Activated CD4-positive, alpha-beta T cell treated with anti-CD3 and anti-CD28 coated beads for 36 hours (primary cell): Measurements from ENCODE around the gene PDGFC. TPM values are rescaled to one million over a fixed set of nuclear protein-coding genes. Genes with fewer than 3 reads are reported as not detected.
A peak's percentile ranks its signal among the peaks of the same experiment; 100 is the strongest.

Source experiments
- ATAC-seq: fragments of 200-7000 bp; cut with Tn5 transposase; one replicate; pipeline ENCODE4 v1.10.0; 2021; ENCODE audit warnings: mild to moderate bottlenecking, moderate library complexity
- CTCF ChIA-PET: fragments of 350-600 bp; sonication (Branson Sonifier 250); formaldehyde crosslinking; loops from one replicate; lab custom pipeline; 2021; ENCODE audit warnings: antibody characterized with exemption; lab: Charles Lee
- POLR2A ChIA-PET: fragments of 350-600 bp; sonication (Branson Sonifier 250); formaldehyde crosslinking; loops from one replicate; lab custom pipeline; 2021; ENCODE audit warnings: antibody characterized with exemption, inconsistent platforms; lab: Charles Lee
- DNase-seq: peaks from one replicate; pipeline ENCODE4 v3.0.0-alpha.2; 2020
- H3K27ac Mint-ChIP-seq: one replicate; pipeline ENCODE4 v1.8.0; 2021; ENCODE audit warnings: mixed read lengths
- H3K27me3 Mint-ChIP-seq: one replicate; pipeline ENCODE4 v1.8.0; 2021; ENCODE audit warnings: mixed read lengths
- H3K36me3 Mint-ChIP-seq: one replicate; pipeline ENCODE4 v1.8.0; 2021; ENCODE audit warnings: low read depth, mixed read lengths
- H3K4me1 Mint-ChIP-seq: one replicate; pipeline ENCODE4 v1.8.0; 2021; ENCODE audit warnings: mixed read lengths
- H3K4me3 Mint-ChIP-seq: one replicate; pipeline ENCODE4 v1.8.0; 2021; ENCODE audit warnings: mild to moderate bottlenecking, moderate library complexity, mixed read lengths
- H3K9me3 Mint-ChIP-seq: one replicate; pipeline ENCODE4 v1.8.0; 2021; ENCODE audit warnings: low read depth, mixed read lengths
- intact Hi-C, 2 experiments: fragments of 100-400 bp; cut with DNase I in 1 of 2; cut with micrococcal nuclease in 1 of 2; formaldehyde crosslinking; loops; one replicate each; pipeline versions ENCODE4 v1.14.2 to v1.15.1; 2022 to 2024; cut with DNase I, micrococcal nuclease
- total RNA-seq, 2 experiments: library from RNA; stranded (reverse); gene quantifications; one replicate each; pipeline ENCODE4 v1.2.3, GENCODE V29; 2021

Gene PDGFC, protein sequence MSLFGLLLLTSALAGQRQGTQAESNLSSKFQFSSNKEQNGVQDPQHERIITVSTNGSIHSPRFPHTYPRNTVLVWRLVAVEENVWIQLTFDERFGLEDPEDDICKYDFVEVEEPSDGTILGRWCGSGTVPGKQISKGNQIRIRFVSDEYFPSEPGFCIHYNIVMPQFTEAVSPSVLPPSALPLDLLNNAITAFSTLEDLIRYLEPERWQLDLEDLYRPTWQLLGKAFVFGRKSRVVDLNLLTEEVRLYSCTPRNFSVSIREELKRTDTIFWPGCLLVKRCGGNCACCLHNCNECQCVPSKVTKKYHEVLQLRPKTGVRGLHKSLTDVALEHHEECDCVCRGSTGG
- total RNA-seq: not detected

DNA sequence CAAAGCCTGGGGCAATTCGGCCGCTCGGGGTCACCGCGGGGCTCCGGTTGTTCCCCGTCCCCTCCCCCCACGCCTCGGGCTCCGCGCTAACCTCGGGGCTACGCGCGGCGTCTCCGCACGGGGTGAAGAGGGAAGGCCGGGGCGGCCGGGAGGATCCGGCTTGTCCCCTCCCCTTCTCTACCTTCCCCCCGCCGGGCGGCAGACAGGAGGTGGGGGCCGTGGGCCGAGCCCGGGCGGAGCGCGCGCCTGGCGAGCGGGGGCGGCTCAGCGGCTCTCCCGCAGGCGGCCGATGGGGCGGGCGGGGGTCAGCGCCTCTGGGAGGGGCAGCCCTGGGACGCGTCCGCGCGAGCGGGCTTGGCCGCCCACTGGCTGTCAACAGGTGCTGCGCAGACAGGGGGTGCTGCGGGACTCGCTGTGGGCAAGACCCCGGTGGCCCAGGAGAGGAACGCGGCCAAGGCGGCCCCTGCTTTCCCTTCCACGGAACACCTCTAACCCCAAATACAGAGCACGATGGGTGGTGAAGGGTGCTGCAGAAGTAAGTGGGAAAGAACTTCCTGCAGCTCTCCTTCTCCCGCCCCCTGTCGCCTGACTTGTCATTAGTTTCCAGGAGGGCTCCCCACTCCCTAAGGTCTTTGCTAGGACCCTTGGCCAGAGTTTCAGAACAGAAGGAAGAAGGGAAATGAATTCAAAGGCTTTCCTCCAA, at the start of gene PDGFC:
PDGFC (minus strand) TSS at position 124 of the 703 bp plus-strand sequence. CDS start 896 bp downstream, outside the sequence.
- intact Hi-C loops: no loop called here
- ATAC-seq: peak; percentile 60
- Mint-ChIP-seq H3K4me1 (peaks cover 6% of the 10 kb centered on the region), H3K36me3 (no peaks in the 10 kb centered on the region), H3K27ac (no peak within 1 kb of the TSS), H3K9me3 (peaks cover 4% of the 10 kb centered on the region), H3K4me3 (peak within 1 kb of the TSS; percentile 23), H3K27me3 (peaks cover 56% of the 10 kb centered on the region)
- POLR2A ChIA-PET: no interaction called here
- peak; percentile 32 for DNase-seq
- CTCF ChIA-PET: interaction anchor here (1.4 kb wide), 1 partner anchor 8 kb away, joined by 3 read pairs; no protein-coding TSS in a partner anchor

DNA sequence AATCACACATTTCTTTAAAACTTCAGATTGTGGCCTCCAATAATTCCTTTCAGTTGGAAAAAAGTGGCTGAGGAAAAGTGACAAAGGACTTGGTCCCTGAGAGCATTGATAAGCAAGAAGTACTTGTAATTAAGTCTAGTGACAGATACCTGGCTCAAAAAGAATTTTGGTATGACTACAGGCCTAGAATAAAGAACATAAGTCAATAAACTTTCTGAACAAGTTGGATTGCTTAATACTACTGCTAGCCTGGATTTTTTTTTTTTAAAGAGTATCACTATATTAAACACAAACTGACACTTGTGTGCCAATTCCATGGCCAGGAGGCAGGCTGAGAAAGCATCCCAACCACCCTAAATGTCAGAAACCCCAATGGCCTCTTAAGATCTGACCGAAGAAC, 49.3 kb upstream of the PDGFC start:
- peaks cover 2% of the 10 kb centered on the region for H3K27me3 Mint-ChIP-seq
- ChIA-PET POLR2A (no interaction called here), CTCF (no interaction called here)
- H3K4me3 Mint-ChIP-seq: no peak overlapping the region
- intact Hi-C loops: no loop called here
- no peaks in the 10 kb centered on the region for H3K9me3 Mint-ChIP-seq
- no peak overlapping the region for H3K27ac Mint-ChIP-seq
- DNase-seq: no peak
- H3K36me3 Mint-ChIP-seq: no peaks in the 10 kb centered on the region
- no peak for ATAC-seq
- H3K4me1 Mint-ChIP-seq: no peaks in the 10 kb centered on the region

DNA sequence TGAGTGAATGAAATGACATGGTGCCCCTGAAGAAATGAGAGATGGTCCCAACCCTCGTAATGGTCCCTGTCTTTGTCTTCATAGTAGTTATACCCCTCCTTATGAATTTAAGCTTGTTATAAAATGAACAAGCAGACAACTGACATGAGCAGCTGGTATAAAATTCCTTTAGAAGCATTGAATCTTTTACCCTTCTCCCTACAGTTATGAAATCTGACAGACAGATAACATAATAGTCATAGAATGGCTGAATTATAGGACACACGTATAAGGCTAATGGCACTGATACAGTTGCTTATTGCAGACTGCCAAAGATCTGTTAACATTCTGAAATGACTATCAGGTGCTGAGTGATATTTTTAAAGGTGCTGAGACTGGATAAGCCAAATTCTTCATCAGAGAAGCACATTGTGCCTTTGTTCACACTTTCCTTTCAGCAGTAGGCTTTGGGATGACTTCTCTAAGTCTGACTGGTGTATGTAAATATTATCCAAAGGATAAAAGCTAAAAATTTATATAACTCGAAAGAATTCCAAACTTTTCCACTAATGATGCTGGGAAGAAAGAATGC, 47.4 kb upstream of the PDGFC start:
- no peaks in the 10 kb centered on the region for H3K4me1 Mint-ChIP-seq
- ATAC-seq: no peak
- ChIA-PET CTCF (no interaction called here), POLR2A (no interaction called here)
- no peak for DNase-seq
- H3K27me3 Mint-ChIP-seq: peaks cover 2% of the 10 kb centered on the region
- H3K9me3 Mint-ChIP-seq: no peaks in the 10 kb centered on the region
- H3K4me3 Mint-ChIP-seq: no peak overlapping the region
- intact Hi-C loops: no loop called here
- no peak overlapping the region for H3K27ac Mint-ChIP-seq
- H3K36me3 Mint-ChIP-seq: no peaks in the 10 kb centered on the region

DNA sequence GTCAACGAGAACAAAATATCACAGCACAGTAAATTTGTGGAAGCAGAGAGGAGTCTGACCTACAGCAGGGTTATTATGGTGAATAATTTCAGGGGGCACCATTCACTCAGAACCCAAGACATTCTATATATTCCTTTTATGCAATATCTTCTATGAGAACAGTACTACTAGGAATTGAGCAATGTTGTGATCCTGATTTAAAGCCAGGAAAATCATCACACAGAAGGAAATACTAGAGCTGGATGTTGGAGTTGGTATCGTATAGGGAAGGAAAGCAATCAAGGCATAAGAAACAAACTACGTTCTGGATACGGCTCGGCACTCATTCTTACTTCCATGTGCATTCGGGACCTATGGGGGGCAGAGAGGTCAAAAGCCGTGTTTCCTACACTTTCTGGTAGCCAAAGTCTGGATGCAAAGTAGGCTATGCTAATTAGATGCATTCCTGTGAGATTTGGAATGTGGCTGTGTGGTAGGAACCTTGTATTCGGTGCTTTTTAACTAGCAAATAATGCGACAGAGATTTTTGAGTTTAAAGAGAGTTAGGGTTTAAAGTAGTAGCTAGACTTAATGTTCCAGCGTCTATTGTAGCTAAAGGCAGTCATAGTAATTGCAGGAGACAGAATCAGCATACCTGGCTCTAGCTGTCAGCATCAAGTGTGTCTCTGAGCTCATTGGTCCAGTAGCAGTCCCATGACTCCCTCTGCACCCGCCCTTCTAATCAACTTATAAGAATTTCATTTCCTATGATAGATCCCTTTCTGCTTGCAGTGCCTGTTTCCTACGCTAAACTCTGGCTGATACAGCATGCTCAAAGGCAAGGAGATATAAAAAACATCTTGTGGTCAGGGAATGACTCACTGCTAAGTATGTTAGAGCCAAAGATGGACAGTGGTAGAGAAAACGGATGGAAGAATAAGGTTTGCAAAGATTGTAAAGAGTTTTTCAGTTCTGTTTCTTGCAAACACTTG, 43.3 kb upstream of the PDGFC start:
- CTCF ChIA-PET: no interaction called here
- no peaks in the 10 kb centered on the region for H3K9me3 Mint-ChIP-seq
- DNase-seq: no peak
- H3K27me3 Mint-ChIP-seq: no peaks in the 10 kb centered on the region
- POLR2A ChIA-PET: no interaction called here
- no peaks in the 10 kb centered on the region for H3K36me3 Mint-ChIP-seq
- ATAC-seq: no peak
- intact Hi-C loops: no loop called here
- no peak overlapping the region for H3K27ac Mint-ChIP-seq
- H3K4me3 Mint-ChIP-seq: no peak overlapping the region
- no peaks in the 10 kb centered on the region for H3K4me1 Mint-ChIP-seq

DNA sequence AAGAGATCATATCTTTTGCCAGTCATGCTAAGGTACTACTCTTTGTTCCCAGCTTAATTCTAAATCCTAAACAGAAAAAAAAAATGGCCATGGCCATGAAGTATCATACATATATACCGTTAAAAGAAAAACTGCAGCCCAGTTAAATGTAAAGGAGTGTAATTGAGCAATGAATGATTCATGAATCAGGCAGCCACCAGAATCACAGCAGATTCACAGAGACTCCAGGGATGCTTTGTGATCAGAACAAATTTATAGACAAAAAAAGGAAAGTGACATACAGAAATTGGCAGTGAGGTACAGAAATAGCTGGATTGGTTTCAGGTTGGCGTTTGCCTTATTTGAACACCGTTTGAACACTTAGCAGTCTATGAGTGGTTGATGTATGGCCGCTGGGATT, 42.1 kb upstream of the PDGFC start:
- ATAC-seq (no peak), DNase-seq (no peak)
- ChIA-PET POLR2A (interaction anchor here (0.7 kb wide), 1 partner anchor 45 kb away, joined by 3 read pairs; no protein-coding TSS in a partner anchor), CTCF (interaction anchor here (0.6 kb wide), 1 partner anchor 45 kb away, joined by 3 read pairs; no protein-coding TSS in a partner anchor)
- no peaks in the 10 kb centered on the region for H3K27me3 Mint-ChIP-seq
- intact Hi-C loops: no loop called here
- no peaks in the 10 kb centered on the region for H3K36me3 Mint-ChIP-seq
- no peak overlapping the region for H3K27ac Mint-ChIP-seq
- H3K4me1 Mint-ChIP-seq: no peaks in the 10 kb centered on the region
- H3K4me3 Mint-ChIP-seq: no peak overlapping the region
- H3K9me3 Mint-ChIP-seq: no peaks in the 10 kb centered on the region

DNA sequence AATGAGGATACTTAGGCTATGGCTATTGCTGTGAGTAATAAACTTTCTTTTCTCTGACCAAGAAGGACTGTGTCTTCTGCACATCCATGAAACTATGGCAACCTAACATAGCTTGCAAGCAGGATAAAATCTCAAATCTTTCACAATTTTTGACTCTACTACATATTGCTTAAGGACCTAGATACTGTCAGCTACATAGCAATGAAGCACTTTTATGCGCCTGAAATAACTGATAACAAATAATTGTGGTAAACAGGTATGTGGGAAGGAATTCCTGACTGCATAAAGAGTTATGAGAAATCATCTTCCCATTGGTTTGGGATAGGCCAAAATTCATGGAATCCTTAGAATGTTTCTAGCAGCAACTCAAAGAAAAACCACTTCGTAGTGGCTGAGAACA, 41.2 kb upstream of the PDGFC start:
- no peaks in the 10 kb centered on the region for H3K27me3 Mint-ChIP-seq

DNA sequence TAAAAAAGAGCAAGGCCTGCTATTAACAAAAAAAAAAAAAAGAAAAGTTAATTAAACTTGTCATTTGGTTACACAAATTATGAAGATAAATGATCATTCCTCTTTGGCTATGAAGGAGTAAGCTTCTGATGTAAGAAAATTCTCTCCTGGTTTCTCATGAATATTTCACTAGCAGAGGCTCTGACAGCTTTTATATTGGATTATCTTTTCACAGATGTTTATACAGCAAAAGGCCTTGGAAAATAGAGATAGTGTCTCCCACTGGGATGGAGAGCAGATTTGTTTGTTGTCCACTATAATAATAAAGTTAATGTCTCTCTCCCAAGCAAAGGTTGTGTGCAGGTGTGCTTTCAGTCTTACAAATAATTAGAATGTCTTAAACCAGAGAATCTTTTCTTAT, 40.7 kb upstream of the PDGFC start:
- H3K4me1 Mint-ChIP-seq: no peaks in the 10 kb centered on the region
- no peak overlapping the region for H3K27ac Mint-ChIP-seq
- ATAC-seq: no peak
- H3K36me3 Mint-ChIP-seq: no peaks in the 10 kb centered on the region
- CTCF ChIA-PET: interaction anchor here (0.6 kb wide), 1 partner anchor 76 kb away, joined by 3 read pairs; no protein-coding TSS in a partner anchor
- H3K4me3 Mint-ChIP-seq: no peak overlapping the region
- DNase-seq: no peak
- intact Hi-C loops: no loop called here
- H3K9me3 Mint-ChIP-seq: no peaks in the 10 kb centered on the region
- H3K27me3 Mint-ChIP-seq: no peaks in the 10 kb centered on the region
- POLR2A ChIA-PET: no interaction called here

More for the DNA sequence above, 41.2 kb upstream of the PDGFC start:
- Mint-ChIP-seq H3K4me3 (no peak overlapping the region), H3K9me3 (no peaks in the 10 kb centered on the region), H3K36me3 (no peaks in the 10 kb centered on the region), H3K27ac (no peak overlapping the region), H3K4me1 (no peaks in the 10 kb centered on the region)
- DNase-seq (no peak), ATAC-seq (no peak)
- ChIA-PET POLR2A (interaction anchor here (0.7 kb wide), 1 partner anchor 45 kb away, joined by 3 read pairs; no protein-coding TSS in a partner anchor), CTCF (interaction anchor here (0.6 kb wide), 2 partner anchors 76 to 140 kb away, joined by 3 read pairs; no protein-coding TSS in a partner anchor)
- intact Hi-C loops: no loop called here

DNA sequence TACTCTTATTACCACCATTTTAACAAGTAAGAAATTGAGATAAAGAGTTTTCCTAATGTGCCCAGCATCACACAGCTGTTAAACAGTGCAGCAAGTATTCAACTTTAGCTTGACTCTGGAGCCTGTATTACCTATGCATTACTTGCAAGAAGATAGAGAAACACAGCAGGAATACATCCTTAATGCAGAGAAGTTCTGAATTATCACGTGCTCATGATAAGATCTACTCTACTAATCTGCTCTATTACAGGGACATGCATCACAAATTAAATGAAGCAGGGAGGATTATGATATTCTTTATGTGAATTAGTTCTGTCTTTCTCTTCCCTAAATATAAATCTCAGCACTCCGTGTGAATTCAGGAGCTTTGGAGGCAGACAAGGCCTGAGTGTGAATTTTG, 39.0 kb upstream of the PDGFC start:
- intact Hi-C loops: no loop called here
- CTCF ChIA-PET: no interaction called here
- Mint-ChIP-seq H3K36me3 (no peaks in the 10 kb centered on the region), H3K27me3 (no peaks in the 10 kb centered on the region), H3K4me3 (no peak overlapping the region), H3K27ac (no peak overlapping the region), H3K9me3 (no peaks in the 10 kb centered on the region), H3K4me1 (no peaks in the 10 kb centered on the region)
- no peak for ATAC-seq
- no peak for DNase-seq
- POLR2A ChIA-PET: no interaction called here

DNA sequence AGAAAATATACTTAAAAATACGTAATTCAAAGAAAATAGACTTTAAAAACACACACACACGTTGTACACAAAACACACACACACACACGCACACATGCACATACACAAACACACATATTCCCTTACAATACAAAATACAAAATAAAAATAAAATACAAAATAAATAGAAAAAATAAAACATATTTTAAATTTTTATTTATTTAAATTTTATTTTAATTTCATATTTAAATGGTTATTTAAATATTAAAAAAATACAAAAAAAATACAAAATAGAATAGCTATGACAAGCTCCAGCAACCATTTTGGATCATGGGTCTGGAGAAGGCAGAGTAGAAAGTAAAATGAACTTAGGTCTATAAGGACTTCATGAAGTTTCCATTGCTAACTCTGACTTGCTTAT, 34.2 kb upstream of the PDGFC start:
- Mint-ChIP-seq H3K4me1 (no peaks in the 10 kb centered on the region), H3K9me3 (no peaks in the 10 kb centered on the region), H3K27ac (no peak overlapping the region), H3K36me3 (no peaks in the 10 kb centered on the region), H3K27me3 (no peaks in the 10 kb centered on the region), H3K4me3 (no peak overlapping the region)
- ChIA-PET CTCF (interaction anchor here (1.1 kb wide), 1 partner anchor 29 kb away, joined by 3 read pairs; no protein-coding TSS in a partner anchor), POLR2A (no interaction called here)
- ATAC-seq: no peak
- intact Hi-C loops: no loop called here
- no peak for DNase-seq

DNA sequence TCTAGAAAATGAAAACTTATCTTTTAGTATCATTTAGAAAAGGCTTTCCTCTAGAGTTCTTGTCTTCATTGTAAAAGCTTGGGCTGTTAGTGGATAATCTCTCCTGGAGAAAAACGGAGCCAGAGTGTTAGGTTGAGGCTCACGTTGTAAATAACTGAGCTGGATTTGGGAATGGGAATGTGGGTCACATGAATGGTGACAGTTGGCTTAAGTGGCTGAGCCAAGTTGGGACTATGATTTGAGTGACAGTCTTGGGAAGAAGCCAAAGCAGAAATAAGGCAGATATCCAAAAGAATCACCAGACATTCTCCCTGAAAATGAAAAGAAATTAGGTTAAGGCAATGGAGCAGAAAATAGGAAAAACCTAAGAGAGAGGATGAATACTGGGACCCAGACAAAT, 33.6 kb upstream of the PDGFC start:
- Mint-ChIP-seq H3K36me3 (no peaks in the 10 kb centered on the region), H3K9me3 (no peaks in the 10 kb centered on the region), H3K4me3 (no peak overlapping the region), H3K4me1 (no peaks in the 10 kb centered on the region), H3K27ac (no peak overlapping the region), H3K27me3 (no peaks in the 10 kb centered on the region)
- CTCF ChIA-PET: interaction anchor here (1.1 kb wide), 1 partner anchor 30 kb away, joined by 3 read pairs; no protein-coding TSS in a partner anchor
- POLR2A ChIA-PET: no interaction called here
- DNase-seq (no peak), ATAC-seq (no peak)
- intact Hi-C loops: no loop called here
